ENCODE data around the gene AOC1. TPM values are rescaled to one million over a fixed set of nuclear protein-coding genes. Genes with fewer than 3 reads are reported as not detected.

The AOC1 gene
- total RNA-seq, 4 donors from 2014 or later, result 1.2 to 6.7 (median 3.5) TPM

- TF ChIP-seq CTCF (IDR thresholded peaks at IDR 0.05) (no peak), POLR2A (IDR thresholded peaks at IDR 0.05) (no peak)
- H3K4me3 ChIP-seq (ENCODE audit: low read depth, poor library complexity, severe bottlenecking), result no peak overlapping the region
- 84 to 90% methylated on average over 6 of the region's 6 CpGs for WGBS, 2 donors
- DNase-seq (ENCODE audit: low spot score in 2 of 2), result no peak
- intact Hi-C loops (cut with DNase I; ENCODE audit: low total_unique reads), result no loop called here
Measured at GRCh38 chr7:150862356-150862755, 10.0 kb downstream of the AOC1 start.

DNA sequence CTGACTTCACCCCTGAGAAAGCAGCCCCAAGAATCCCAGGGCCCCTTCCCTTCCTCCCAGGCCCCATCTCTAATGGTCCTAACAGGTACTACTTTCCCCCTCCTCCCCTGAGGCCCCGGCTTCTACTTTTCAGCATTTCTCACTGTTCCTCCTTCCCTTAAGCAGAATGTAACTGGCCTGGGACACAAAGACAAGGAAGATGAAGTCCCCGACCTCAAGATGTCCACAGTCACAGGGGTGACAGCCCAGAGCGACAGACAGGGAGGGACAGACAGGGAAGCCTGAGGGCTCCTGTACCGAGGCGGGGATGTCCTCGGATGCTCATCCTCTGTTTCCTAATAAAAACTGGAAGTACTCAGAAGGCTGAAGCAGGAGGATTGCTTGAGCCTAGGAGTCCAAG lies 11.6 kb downstream of the AOC1 start:
- no peak overlapping the region for H3K4me3 ChIP-seq (ENCODE audit: low read depth, poor library complexity, severe bottlenecking)
- TF ChIP-seq CTCF (IDR thresholded peaks at IDR 0.05) (no peak), POLR2A (IDR thresholded peaks at IDR 0.05) (no peak)
- WGBS, 2 donors, result 76 to 89% methylated on average over 6 of the region's 6 CpGs
- no peak for DNase-seq (ENCODE audit: low spot score in 2 of 2)
- intact Hi-C loops (cut with DNase I; ENCODE audit: low total_unique reads), result no loop called here

- no peak for DNase-seq (ENCODE audit: low spot score in 2 of 2)
- 70 to 79% methylated on average over 4 of the region's 4 CpGs for WGBS, 2 donors
- H3K4me3 ChIP-seq (ENCODE audit: low read depth, poor library complexity, severe bottlenecking), result no peak overlapping the region
- TF ChIP-seq POLR2A (IDR thresholded peaks at IDR 0.05) (no peak), CTCF (IDR thresholded peaks at IDR 0.05) (no peak)
- intact Hi-C loops (cut with DNase I; ENCODE audit: low total_unique reads), result no loop called here
Measured at GRCh38 chr7:150866932-150867564, 14.7 kb downstream of the AOC1 start.

GRCh38 chr7:150867605-150868004 lies 15.3 kb downstream of the AOC1 start:
- DNase-seq (ENCODE audit: low spot score in 2 of 2), result no peak
- intact Hi-C loops (cut with DNase I; ENCODE audit: low total_unique reads), result no loop called here
- TF ChIP-seq CTCF (IDR thresholded peaks at IDR 0.05) (no peak), POLR2A (IDR thresholded peaks at IDR 0.05) (no peak)
- no peak overlapping the region for H3K4me3 ChIP-seq (ENCODE audit: low read depth, poor library complexity, severe bottlenecking)
- WGBS, 2 donors, result 85 to 90% methylated on average over 7 of the region's 7 CpGs

DNA sequence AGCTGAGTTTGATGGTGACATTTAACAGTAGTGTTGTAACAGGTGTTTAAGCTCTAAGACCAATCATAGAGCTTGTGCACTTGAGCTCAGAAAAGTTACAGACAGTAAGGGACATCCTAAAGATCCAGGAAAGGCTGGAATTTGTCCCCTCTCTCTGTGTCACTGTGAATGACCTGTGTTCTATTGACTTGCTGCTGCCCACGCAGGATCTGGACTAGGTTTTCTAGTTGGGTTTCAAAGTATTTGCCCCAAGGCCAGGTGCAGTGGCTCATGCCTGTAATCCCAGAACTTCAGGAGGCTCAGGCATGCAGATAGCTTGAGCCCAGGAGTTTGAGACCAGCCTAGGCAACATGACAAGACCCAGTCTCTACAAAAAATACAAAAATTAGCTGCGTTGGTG lies 17.1 kb downstream of the AOC1 start:
- intact Hi-C loops (cut with DNase I; ENCODE audit: low total_unique reads), result no loop called here
- DNase-seq (ENCODE audit: low spot score in 2 of 2), result no peak
- no peak for TF ChIP-seq POLR2A (IDR thresholded peaks at IDR 0.05)
- TF ChIP-seq CTCF (IDR thresholded peaks at IDR 0.05), result no peak
- no peak overlapping the region for H3K4me3 ChIP-seq (ENCODE audit: low read depth, poor library complexity, severe bottlenecking)
- WGBS, 2 donors, result 49 to 61% methylated on average over 2 of the region's 2 CpGs

- H3K4me3 ChIP-seq (ENCODE audit: low read depth, poor library complexity, severe bottlenecking), result no peak overlapping the region
- TF ChIP-seq POLR2A (IDR thresholded peaks at IDR 0.05) (no peak), CTCF (IDR thresholded peaks at IDR 0.05) (no peak)
- DNase-seq (ENCODE audit: low spot score in 2 of 2), result no peak
- intact Hi-C loops (cut with DNase I; ENCODE audit: low total_unique reads), result no loop called here
Measured at GRCh38 chr7:150871601-150872000, 19.3 kb downstream of the AOC1 start.
